ENCODE results near the gene CLECL1.
"Not testable (repeated sequence)": the region's sequence is repeated elsewhere in the genome, so short reads cannot be mapped to it uniquely, and the experiment has no call there.

Gene CLECL1

GRCh38 chr12:9724023-9724422, 8.9 kb downstream of the CLECL1 start:
- no peak for DNase-seq (ENCODE audit: low read depth in 1 of 2, low spot score in 1 of 2)

- no peak for DNase-seq (ENCODE audit: low read depth in 1 of 2, low spot score in 1 of 2)
Observed at GRCh38 chr12:9721394-9722092, 11.4 kb downstream of the CLECL1 start.

- DNase-seq (ENCODE audit: low read depth in 1 of 2, low spot score in 1 of 2) = no peak
Observed at GRCh38 chr12:9719790-9720189, 13.1 kb downstream of the CLECL1 start.

- DNase-seq (ENCODE audit: low read depth in 1 of 2, low spot score in 1 of 2) = no peak
Observed at GRCh38 chr12:9718968-9719367, 13.9 kb downstream of the CLECL1 start.

- no peak for DNase-seq (ENCODE audit: low read depth in 1 of 2, low spot score in 1 of 2)
Observed at GRCh38 chr12:9717070-9717925, 15.6 kb downstream of the CLECL1 start.

- DNase-seq (ENCODE audit: low read depth in 1 of 2, low spot score in 1 of 2) = not testable (repeated sequence)
Observed at GRCh38 chr12:9713032-9713558, 19.8 kb downstream of the CLECL1 start.

- DNase-seq (ENCODE audit: low read depth in 1 of 2, low spot score in 1 of 2) = no peak
Observed at GRCh38 chr12:9711664-9712063, 21.2 kb downstream of the CLECL1 start.

GRCh38 chr12:9710584-9711375, 22.1 kb downstream of the CLECL1 start:
- no peak for DNase-seq (ENCODE audit: low read depth in 1 of 2, low spot score in 1 of 2)

- no peak for DNase-seq (ENCODE audit: low read depth in 1 of 2, low spot score in 1 of 2)
Observed at GRCh38 chr12:9708853-9709252, 24.0 kb downstream of the CLECL1 start.

GRCh38 chr12:9707864-9708808, 24.8 kb downstream of the CLECL1 start:
- DNase-seq (ENCODE audit: low read depth in 1 of 2, low spot score in 1 of 2) = peak in 1 of 2 donors; percentile 67

- no peak for DNase-seq (ENCODE audit: low read depth in 1 of 2, low spot score in 1 of 2)
Observed at GRCh38 chr12:9707356-9707755, 25.5 kb downstream of the CLECL1 start.

- no peak for DNase-seq (ENCODE audit: low read depth in 1 of 2, low spot score in 1 of 2)
Observed at GRCh38 chr12:9706086-9706685, 26.7 kb downstream of the CLECL1 start.

- not testable (repeated sequence) for DNase-seq (ENCODE audit: low read depth in 1 of 2, low spot score in 1 of 2)
Observed at GRCh38 chr12:9704561-9704960, 28.3 kb downstream of the CLECL1 start.

GRCh38 chr12:9702255-9702654, 30.6 kb downstream of the CLECL1 start:
- DNase-seq (ENCODE audit: low read depth in 1 of 2, low spot score in 1 of 2) = no peak

GRCh38 chr12:9701380-9702154, 31.3 kb downstream of the CLECL1 start:
- no peak for DNase-seq (ENCODE audit: low read depth in 1 of 2, low spot score in 1 of 2)

GRCh38 chr12:9700606-9700956, 32.3 kb downstream of the CLECL1 start:
- DNase-seq (ENCODE audit: low read depth in 1 of 2, low spot score in 1 of 2) = no peak

- DNase-seq (ENCODE audit: low read depth in 1 of 2, low spot score in 1 of 2) = no peak
Observed at GRCh38 chr12:9699898-9700605, 32.8 kb downstream of the CLECL1 start.

GRCh38 chr12:9699269-9699897, 33.5 kb downstream of the CLECL1 start:
- DNase-seq (ENCODE audit: low read depth in 1 of 2, low spot score in 1 of 2) = no peak
